HG03060 (cell line): ENCODE measurements around the gene PRSS57.
"Not testable (repeated sequence)": the region's sequence is repeated elsewhere in the genome, so short reads cannot be mapped to it uniquely, and the experiment has no call there.

Experiments
- ATAC-seq: cut with Tn5 transposase; IDR thresholded peaks from one replicate; pipeline ENCODE4 v1.9.1; 2021; ENCODE audit warnings: low read depth, moderate number of reproducible peaks; ENCODE audit not compliant: unreplicated experiment

The PRSS57 gene

DNA sequence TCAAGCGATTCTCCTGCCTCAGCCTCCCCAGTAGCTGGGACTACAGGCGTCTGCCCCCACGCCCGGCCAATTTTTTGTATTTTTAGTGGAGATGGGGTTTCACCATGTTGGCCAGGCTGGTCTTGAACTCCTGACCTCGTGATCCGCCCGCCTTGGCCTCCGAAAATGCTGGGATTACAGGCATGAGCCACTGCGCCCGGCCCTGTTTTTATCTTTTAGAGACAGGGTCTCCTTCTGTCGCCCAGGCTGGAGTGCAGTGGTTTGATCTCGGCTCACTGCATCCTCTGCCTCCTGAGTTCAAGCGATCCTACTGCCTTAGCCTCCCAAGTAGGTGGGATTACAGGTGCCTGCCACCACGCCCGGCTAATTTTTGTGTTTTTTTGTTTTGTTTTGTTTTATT, 3.3 kb upstream of the PRSS57 start:
- not testable (repeated sequence) for ATAC-seq

DNA sequence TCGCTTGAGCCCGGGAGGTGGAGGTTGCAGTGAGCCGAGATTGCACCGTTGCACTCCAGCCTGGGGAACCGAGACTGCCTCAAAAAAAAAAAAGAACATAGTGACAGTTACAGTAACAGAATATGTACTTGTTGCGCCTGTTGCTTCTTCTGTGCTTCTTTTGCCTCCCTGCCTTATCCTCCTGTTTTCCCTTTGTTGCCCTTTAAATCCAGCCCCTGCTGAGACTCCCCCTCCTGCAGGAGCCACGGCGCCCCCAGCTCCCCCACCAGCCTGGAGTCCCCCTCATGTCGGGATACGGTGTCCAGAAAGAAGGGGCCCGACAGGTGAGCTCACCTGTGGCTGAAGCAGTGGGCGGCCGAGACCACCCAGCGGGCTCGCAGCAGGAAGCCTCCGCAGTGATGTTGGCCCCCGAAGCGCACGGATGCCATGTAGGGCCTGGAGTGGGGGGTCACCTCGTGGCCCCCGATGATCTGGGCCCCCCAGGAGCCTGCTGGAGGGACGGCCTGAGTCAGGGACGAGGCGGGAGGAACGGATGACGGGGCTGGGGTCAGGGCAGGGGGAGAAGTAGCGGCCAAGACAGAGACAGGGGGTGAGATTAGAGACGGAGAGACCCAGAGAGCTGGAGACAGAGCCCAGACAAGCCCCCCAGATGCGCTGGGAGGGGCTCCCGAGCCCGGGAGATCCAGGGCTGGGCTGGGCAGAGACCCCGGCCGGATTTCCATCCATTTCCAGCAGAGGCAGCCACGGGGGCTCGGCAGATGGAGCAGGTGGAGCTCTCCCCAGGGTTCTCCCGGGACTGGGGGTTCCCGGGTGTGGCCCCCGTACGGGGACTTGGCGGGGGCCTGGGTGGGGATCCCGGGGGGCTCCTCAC, 536 bp downstream of the PRSS57 start:
- ATAC-seq: no peak

DNA sequence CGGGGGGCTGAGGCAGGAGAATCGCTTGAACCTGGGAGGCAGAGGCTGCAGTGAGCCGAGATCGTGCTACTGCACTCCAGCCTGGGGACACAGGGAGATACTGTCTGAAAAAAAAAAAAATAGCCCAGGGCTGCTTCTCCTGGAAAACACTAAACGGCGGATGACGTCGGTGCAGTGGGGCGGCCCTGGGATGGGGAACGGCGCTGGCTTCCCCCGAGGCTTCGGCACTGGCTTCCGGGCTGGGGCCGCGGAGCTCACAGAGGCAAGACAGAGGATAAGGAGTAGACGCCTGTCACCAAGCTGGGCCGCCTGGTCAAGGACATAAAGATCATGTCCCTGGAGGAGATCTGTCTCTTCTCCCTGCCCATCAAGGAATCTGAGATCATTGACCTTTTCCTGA, 5.0 kb downstream of the PRSS57 start:
- ATAC-seq: no peak

DNA sequence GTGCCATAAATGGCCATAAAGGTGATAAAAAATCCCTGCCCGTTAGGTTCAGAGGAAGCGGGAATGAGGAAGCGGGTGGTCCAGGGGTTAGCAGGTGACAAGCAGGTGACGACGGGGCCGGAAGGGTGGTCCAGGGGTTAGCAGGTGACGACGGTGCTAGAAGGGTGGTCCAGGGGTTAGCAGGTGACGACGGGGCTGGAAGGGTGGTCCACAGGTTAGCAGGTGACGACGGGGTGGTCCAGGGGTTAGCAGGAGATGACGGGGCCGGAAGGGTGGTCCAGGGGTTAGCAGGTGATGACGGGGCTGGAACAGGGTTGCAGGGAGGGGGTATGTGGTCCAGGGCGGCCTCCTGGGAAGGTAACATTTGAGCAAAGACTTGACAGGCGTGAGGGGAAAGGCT, 6.3 kb downstream of the PRSS57 start:
- no peak for ATAC-seq

DNA sequence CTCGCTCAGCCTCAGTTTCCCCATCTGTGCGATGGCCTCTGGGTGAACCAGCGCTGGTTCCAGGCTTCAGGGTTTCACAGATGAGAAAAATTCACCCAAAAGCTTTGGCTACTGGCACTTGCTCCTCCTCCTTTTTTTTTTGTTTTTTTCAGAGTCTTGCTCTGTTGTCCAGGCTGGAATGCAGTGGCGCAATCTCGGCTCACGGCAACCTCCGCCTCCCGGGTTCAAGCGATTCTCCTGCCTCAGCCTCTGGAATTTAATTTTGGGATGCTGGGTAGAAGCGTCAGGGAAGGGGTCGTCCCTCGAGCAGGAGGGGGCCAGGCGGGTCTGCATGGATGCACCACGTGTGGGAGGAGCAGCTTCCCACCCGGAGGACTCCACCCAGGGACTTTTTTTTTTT, 7.0 kb downstream of the PRSS57 start:
- ATAC-seq: no peak

DNA sequence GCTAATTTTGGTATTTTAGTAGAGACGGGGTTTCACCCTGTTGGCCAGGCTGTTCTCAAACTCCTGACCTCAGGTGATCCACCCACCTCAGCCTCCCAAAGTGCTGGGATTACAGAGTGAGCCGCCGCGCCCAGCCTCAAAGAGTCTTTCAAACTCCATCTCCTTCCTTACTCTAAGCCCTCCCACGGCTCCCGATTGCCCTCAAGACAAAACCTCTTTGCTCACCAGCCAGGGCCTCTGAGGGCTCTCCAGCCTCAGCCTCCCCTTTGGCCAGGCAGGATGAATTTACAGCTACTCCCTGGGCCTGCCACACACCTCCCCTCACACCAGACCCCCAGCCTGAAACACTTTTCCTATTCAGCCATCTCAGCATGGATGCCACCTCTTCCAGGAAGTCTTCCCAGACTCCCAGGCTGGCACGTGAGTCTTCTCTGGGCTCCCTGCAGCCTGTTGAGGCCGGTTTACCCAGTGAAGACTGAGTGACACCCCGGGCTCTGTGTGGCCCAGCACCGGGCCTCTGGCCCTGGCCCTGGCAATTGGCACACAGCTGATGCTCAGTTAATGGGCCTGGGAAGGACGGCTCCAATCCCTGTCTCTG, 7.6 kb downstream of the PRSS57 start:
- no peak for ATAC-seq

DNA sequence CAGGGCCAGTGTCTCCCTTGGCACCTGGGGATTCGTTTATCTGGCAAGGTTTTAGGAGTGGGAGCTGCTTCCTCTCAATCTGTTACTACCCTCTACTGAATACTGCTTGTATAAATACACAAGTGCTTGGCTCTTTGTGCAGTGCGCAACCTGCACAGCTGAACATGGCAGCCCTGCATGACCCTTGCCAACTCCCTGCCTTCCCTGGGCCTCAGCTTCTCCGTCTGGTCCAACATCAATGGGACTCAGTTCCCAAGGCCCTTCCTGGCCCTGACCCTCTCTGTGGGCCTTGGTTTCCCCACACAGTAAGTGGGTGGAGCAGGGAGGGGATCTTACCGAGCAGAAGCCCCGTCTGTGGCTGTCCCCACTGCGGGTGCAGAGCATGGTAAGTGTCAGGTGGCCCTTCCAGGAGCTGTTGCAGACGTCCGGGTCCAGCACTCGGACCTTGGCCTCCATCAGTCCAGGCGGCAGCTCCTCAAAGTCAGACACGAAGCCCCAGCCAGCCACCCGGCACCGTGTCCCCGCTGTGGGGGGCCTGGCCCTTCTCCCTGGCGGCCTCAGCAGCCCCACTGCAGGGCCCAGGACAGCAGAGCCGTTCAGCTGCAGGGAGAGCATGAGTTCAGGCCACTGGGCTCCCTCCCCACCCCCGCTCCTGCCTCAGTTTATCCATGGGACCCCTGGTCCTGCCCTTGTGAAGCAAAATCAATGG, 8.5 kb downstream of the PRSS57 start:
- no peak for ATAC-seq

DNA sequence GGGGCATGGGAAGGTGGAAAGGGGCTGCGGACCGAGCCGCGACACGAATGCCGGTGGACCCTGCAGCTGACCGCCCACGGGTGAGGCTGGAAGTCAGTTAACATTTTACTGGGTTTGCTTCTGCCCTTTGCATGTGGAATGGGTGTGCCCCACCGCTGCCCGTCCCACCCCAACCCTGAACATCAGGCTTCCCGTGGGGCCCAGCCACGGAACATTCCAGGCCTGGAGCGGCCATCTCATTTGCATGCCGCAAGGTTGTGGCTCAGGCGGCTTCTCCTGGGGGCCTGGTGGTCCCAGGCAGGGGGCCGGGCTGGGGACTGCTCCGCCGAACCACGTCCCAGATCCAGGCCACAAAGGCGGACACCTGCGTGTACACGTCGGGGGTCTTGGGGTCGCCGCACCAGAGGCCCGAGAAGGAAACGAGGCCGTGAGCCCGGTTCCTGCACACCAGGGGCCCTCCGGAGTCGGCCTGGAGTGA, 9.8 kb downstream of the PRSS57 start:
- no peak for ATAC-seq

DNA sequence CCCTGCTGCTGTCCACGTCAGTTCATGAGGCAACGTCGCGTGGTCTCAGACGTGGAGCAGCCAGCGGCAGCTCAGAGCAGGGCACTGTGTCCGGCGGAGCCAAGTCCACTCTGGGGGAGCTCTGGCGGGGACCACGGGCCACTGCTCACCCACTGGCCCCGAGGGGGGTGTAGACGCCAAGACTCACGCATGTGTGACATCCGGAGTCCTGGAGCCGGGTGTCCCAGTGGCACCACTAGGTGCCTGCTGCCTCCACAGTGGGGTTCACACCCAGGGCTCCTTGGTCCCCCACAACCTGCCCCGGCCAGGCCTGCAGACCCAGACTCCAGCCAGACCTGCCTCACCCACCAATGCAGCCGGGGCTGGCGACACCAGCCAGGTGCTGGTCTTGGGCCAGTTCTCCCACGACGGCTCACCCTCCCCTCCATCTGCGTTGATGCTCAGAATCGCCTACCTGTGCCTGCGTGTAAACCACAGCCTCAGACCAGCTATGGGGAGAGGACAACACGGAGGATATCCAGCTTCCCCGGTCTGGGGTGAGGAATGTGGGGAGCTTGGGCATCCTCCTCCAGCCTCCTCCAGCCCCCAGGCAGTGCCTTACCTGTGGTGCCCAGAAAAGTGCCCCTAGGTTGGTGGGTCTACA, 12.5 kb downstream of the PRSS57 start:
- ATAC-seq: no peak

DNA sequence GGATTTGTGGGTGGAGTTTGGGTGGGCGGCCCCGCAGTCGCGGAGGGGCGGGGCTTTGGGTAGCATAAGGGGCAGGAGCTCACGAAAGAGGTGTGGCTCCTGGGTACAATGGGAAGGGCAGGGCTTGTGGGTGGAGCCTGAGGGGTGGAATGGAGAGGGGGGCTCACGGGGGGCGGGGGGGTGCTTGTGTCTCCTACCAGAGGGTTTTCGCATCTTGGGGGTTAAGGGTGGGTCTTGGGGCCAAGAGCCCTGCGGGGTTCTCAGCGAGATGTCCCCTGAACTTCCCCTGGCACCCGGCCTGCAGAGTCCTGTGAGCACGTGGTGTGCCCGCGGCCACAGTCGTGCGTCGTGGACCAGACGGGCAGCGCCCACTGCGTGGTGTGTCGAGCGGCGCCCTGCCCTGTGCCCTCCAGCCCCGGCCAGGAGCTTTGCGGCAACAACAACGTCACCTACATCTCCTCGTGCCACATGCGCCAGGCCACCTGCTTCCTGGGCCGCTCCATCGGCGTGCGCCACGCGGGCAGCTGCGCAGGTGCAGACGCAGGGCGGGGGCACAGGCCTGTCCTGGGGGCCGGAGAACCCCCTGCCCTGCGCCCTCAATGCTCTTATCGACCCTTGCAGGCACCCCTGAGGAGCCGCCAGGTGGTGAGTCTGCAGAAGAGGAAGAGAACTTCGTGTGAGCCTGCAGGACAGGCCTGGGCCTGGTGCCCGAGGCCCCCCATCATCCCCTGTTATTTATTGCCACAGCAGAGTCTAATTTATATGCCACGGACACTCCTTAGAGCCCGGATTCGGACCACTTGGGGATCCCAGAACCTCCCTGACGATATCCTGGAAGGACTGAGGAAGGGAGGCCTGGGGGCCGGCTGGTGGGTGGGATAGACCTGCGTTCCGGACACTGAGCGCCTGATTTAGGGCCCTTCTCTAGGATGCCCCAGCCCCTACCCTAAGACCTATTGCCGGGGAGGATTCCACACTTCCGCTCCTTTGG, 13.9 kb downstream of the PRSS57 start:
- ATAC-seq: no peak

DNA sequence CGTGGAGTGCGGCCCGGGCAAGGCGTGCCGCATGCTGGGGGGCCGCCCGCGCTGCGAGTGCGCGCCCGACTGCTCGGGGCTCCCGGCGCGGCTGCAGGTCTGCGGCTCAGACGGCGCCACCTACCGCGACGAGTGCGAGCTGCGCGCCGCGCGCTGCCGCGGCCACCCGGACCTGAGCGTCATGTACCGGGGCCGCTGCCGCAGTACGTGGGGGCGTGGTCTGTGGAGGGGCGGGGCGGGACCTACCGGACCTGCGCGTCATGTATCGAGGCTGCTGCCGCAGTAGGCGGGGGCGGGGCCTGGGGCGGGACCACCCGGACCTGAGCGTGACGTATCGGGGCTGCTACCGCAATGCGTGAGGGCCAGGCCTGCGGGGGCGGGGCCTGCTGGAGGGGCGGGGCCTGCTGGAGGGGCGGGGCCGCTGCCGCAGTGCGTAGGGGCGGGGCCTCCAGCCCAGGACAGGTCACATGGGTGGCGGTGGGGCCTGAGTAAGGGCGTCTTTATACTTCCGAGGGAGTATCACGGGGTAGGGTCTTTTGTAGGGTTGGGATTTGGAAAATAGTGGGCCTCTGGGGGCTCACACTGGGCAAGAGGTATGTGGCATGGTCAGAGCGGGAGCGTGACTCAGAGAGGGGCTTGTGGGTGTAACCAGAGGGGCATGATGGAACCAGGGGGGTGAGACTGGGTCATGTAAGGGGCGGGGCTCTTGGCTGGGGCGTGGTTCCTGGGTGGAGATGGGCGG, 14.8 kb downstream of the PRSS57 start:
- ATAC-seq: peak; percentile 58

DNA sequence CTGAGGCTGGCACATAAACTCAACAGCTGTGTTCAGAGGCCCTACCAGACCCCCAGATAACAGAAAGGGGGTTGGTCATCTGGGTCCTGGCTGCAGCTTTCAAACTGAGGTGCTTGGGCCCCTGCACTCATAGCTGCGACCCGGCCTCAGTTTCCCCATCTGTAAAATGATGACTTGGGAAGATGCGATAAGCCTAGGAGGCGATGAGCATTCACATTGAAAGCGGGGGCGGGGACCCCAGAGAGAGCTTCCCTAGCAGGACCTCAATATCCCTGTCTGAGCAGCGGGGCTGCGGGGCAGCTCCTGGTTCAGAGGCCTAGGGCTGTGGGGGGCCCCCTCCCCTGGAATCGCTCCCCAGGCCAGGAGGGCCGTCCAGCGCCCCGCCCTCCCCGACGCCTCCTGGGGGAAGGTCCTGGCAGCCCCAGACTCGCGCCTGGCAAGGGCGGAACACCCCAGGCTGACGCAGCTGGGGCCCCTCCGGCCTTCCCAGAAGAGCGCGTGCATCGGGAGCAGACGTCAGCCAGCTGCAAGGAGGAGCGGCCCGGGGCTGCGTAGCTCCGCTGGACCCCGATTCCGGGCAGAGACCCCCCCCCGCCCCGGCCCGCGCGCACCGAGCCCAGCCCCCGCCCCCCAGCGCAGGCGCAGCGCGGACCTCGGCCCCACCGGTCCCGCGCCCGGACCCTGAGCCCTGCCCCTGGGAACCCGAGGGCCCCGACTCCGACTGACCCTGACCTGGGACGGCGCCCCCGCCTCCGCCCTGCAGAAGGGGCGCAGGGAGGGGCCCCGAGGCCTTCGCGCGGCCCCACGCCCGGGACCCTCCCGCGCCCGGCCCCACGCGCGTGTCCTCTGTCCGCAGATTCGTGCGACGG, 15.6 kb downstream of the PRSS57 start:
- ATAC-seq: no peak

DNA sequence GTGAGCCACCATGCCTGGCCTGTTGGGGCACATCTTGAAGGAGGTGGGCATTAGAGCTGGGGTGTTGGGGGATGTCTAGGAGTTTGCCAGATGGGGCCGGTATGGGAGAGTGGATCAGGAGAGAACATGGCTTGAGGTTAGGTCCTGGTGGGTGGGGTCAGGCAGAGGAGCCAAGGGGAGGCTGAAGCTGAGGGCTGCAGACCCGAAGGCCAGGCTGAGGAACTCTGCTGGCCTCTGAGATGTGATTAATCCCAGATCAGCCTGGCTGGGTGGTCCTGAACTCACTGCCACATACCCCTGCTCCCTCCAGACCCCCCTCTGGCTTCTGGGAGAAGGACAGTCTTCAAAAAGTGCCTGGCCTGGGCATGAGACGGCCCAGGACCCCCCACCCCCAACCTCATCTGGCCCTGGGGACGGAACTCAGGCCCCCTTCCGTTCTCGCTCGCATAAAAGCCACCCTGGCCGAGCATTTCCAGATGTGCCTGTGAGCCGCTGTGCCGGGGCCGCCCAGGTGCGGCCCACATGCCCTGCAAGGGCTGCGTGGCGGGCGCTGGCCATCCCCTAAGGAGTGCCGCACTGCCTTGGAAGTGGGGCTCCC, 16.4 kb downstream of the PRSS57 start:
- no peak for ATAC-seq

DNA sequence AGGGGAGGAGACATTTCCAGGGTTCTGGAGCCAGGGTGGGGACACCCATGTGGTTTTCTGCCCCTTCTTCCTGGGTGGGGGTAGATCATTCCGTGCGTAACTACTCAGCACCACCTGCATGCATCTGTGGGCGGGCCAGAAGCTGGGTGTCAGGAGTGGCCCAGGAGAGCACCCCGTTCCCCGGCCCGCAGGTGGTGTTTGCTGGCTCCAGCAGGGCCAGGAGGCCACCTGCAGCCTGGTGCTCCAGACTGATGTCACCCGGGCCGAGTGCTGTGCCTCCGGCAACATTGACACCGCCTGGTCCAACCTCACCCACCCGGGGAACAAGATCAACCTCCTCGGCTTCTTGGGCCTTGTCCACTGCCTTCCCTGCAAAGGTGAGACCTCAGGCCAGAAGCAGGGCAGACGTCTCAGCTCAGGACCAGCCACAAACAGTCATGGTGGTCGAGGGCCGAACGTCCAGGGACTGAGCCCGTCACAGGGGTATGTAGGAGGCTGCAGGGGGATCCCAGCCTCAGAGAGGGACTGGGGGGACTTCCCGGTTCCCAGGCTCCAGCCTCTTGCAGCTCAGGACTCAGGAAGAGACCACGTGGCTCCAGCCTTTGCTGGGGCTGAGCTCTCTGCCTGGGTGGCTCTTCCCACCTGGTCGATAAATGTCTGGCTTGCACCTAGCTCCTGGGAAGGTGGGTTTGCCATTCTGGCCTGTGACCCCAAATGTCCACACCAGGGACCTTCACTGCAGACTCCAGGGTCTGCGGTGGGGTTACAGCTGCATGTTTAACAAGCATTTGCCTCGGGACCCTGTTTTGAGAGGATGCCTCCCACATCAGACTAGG, 17.4 kb downstream of the PRSS57 start:
- ATAC-seq: no peak

DNA sequence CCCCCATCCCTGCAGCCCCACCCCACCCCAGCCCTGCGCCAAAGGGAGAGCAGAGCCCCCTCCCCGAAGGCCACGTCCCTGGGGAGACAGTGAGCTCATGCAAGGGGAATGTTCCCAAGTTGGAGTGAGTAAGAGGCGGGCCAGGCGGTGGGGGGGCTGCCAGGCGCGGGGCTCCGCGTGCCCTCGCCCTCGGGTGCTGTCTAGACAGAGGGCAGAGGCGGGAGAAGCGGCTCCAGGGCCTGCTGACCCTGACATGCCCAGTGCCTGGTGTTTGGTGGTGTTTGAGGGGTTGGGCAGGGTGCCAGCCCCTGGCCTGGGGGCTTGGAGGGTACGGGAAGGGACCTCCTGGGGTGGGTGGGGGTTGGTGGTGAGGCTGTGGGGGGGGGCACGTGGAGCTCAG, 18.1 kb downstream of the PRSS57 start:
- ATAC-seq: no peak

DNA sequence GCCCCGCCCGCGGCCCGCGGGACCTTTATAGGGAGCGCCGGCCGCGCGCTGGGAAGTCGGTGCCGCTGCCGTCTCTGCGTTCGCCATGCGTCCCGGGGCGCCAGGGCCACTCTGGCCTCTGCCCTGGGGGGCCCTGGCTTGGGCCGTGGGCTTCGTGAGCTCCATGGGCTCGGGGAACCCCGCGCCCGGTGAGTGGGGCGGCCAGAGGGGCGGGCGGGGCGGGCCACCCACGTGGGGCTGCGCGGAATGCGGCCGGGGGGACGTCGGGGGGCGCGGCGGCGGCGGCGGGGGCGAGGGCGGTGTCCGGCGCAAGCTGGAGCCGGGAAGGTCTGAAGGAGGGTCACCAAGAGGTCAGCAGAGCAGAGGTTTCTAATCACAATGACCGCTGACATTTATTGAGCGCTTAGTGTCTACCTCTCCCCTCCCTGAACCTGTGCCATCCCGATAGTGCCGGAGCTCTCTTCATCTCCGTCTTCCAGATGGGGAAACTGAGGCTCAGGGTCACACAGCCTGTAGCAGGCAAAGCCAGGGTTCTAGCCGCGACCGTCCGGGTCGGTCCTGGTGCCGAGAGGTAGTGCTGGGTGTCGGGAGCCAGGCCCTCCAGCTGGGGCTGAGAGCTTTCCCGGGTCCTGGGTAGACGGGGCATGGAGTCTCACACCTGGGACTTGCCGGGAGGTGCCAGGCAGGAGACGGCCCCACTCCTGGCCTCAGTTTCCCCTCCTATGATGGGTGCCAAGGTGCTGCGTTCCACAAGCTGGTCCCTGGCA, 18.7 kb downstream of the PRSS57 start, which contains the start of gene FSTL3:
FSTL3 (plus strand) TSS at position 54 of the 767 bp plus-strand sequence; CDS start at position 86, 32 bp downstream.
- ATAC-seq: no peak
